Measurements from ENCODE around the gene PPM1F. TPM values are rescaled to one million over a fixed set of nuclear protein-coding genes. Genes with fewer than 3 reads are reported as not detected.

The PPM1F gene
- polyA plus RNA-seq, 1 donor from 2014 or later: 28.3 TPM

- H3K9me2 ChIP-seq (ENCODE audit: insufficient read depth, low read length): no peaks in the 10 kb centered on the region
- no peaks in the 10 kb centered on the region for H3K36me3 ChIP-seq (ENCODE audit: insufficient read depth, low read length)
- H3K4me3 ChIP-seq (ENCODE audit: low read length): no peak overlapping the region
- H3K4me2 ChIP-seq (ENCODE audit: low read length): no peak overlapping the region
- H3K27me3 ChIP-seq (ENCODE audit: insufficient read depth, low read depth, low read length): no peaks in the 10 kb centered on the region
- H4K20me1 ChIP-seq (ENCODE audit: insufficient read depth): no peaks in the 10 kb centered on the region
- no peak overlapping the region for H3K9ac ChIP-seq (ENCODE audit: low read length)
- TF ChIP-seq RAD21 (conservative IDR thresholded peaks at IDR 0.05) (no peak), MXI1 (conservative IDR thresholded peaks at IDR 0.05; ENCODE audit: poor library complexity, severe bottlenecking) (no peak), EZH2 (IDR thresholded peaks at IDR 0.05; ENCODE audit: borderline replicate concordance, insufficient read depth, low read length, poor library complexity, severe bottlenecking) (no peak), EP300 (conservative IDR thresholded peaks at IDR 0.05; ENCODE audit: poor library complexity, severe bottlenecking) (no peak), POLR2AphosphoS5 (IDR thresholded peaks at IDR 0.05) (no peak), SMC3 (conservative IDR thresholded peaks at IDR 0.05; ENCODE audit: poor library complexity) (no peak), TAF1 (IDR thresholded peaks at IDR 0.05; ENCODE audit: low read depth) (no peak), REST (IDR thresholded peaks at IDR 0.05; ENCODE audit: borderline replicate concordance) (no peak), CTCF (IDR thresholded peaks at IDR 0.05; ENCODE audit: poor library complexity, severe bottlenecking) (no peak)
- H3F3A ChIP-seq (ENCODE audit: insufficient read depth, low read length, poor library complexity, severe bottlenecking): no peaks in the 10 kb centered on the region
- no peak overlapping the region for H2AFZ ChIP-seq (ENCODE audit: low read depth, low read length)
- H3K27ac ChIP-seq (ENCODE audit: low read length): no peak overlapping the region
- no peaks in the 10 kb centered on the region for H3K9me3 ChIP-seq (ENCODE audit: low read length)
- no peaks in the 10 kb centered on the region for H3K79me2 ChIP-seq (replicated peaks; ENCODE audit: insufficient read depth, low read length)
Measured at GRCh38 chr22:21966643-21967516, 14.2 kb upstream of the PPM1F start.

- Histone ChIP-seq H3K27ac (ENCODE audit: low read length) (no peak overlapping the region), H3K9me2 (ENCODE audit: insufficient read depth, low read length) (no peaks in the 10 kb centered on the region), H3K4me3 (ENCODE audit: low read length) (no peak overlapping the region), H4K20me1 (ENCODE audit: insufficient read depth) (no peaks in the 10 kb centered on the region), H3K36me3 (ENCODE audit: insufficient read depth, low read length) (no peaks in the 10 kb centered on the region), H3K9ac (ENCODE audit: low read length) (no peak overlapping the region), H3K9me3 (ENCODE audit: low read length) (no peaks in the 10 kb centered on the region), H3K27me3 (ENCODE audit: insufficient read depth, low read depth, low read length) (no peaks in the 10 kb centered on the region), H3F3A (ENCODE audit: insufficient read depth, low read length, poor library complexity, severe bottlenecking) (no peaks in the 10 kb centered on the region), H2AFZ (ENCODE audit: low read depth, low read length) (no peak overlapping the region), H3K4me2 (ENCODE audit: low read length) (no peak overlapping the region), H3K79me2 (replicated peaks; ENCODE audit: insufficient read depth, low read length) (no peaks in the 10 kb centered on the region)
- TF ChIP-seq MXI1 (conservative IDR thresholded peaks at IDR 0.05; ENCODE audit: poor library complexity, severe bottlenecking) (no peak), SMC3 (conservative IDR thresholded peaks at IDR 0.05; ENCODE audit: poor library complexity) (no peak), CTCF (IDR thresholded peaks at IDR 0.05; ENCODE audit: poor library complexity, severe bottlenecking) (no peak), EZH2 (IDR thresholded peaks at IDR 0.05; ENCODE audit: borderline replicate concordance, insufficient read depth, low read length, poor library complexity, severe bottlenecking) (no peak), RAD21 (conservative IDR thresholded peaks at IDR 0.05) (no peak), POLR2AphosphoS5 (IDR thresholded peaks at IDR 0.05) (no peak)
Measured at GRCh38 chr22:21965762-21966288, 13.2 kb upstream of the PPM1F start.

Measured in neural cell (in vitro differentiated cells).